Inflammatory macrophage (primary cell): ENCODE measurements around the gene TNRC6B.
"Not testable (repeated sequence)": the region's sequence is repeated elsewhere in the genome, so short reads cannot be mapped to it uniquely, and the experiment has no call there.

Experiments used
- DNase-seq, 2 donors: peaks; one replicate each; pipeline ENCODE4 v3.0.0-alpha.2; 2020 to 2022

The TNRC6B gene

GRCh38 chr22:40183603-40184002 lies 5.9 kb downstream of the TNRC6B start:
- DNase-seq, result not testable (repeated sequence)

GRCh38 chr22:40187389-40187788 lies 9.7 kb downstream of the TNRC6B start:
- no peak for DNase-seq

GRCh38 chr22:40189997-40190396 lies 12.3 kb downstream of the TNRC6B start:
- no peak for DNase-seq

- DNase-seq, result peak; percentile 24 to 51
Measured at GRCh38 chr22:40190501-40190900, 12.8 kb downstream of the TNRC6B start.

- DNase-seq, result no peak
Measured at GRCh38 chr22:40193429-40194421, 16.0 kb downstream of the TNRC6B start.

- no peak for DNase-seq
Measured at GRCh38 chr22:40194656-40195055, 16.9 kb downstream of the TNRC6B start.

GRCh38 chr22:40196628-40197360 lies 19.1 kb downstream of the TNRC6B start:
- DNase-seq, result peak in 1 of 2 donors; percentile 25

GRCh38 chr22:40197421-40197820 lies 19.7 kb downstream of the TNRC6B start:
- DNase-seq, result not testable (repeated sequence)

GRCh38 chr22:40198733-40199132 lies 21.0 kb downstream of the TNRC6B start:
- DNase-seq, result no peak

- DNase-seq, result no peak
Measured at GRCh38 chr22:40199223-40199622, 21.5 kb downstream of the TNRC6B start.

GRCh38 chr22:40199852-40200251 lies 22.1 kb downstream of the TNRC6B start:
- DNase-seq, result no peak

- no peak for DNase-seq
Measured at GRCh38 chr22:40200795-40201530, 23.2 kb downstream of the TNRC6B start.

GRCh38 chr22:40202225-40202944 lies 24.7 kb downstream of the TNRC6B start:
- no peak for DNase-seq

GRCh38 chr22:40203572-40203971 lies 25.8 kb downstream of the TNRC6B start:
- DNase-seq, result no peak

GRCh38 chr22:40204321-40205116 lies 26.8 kb downstream of the TNRC6B start:
- DNase-seq, result no peak

- no peak for DNase-seq
Measured at GRCh38 chr22:40206561-40206960, 28.8 kb downstream of the TNRC6B start.

GRCh38 chr22:40210818-40211217 lies 33.1 kb downstream of the TNRC6B start:
- peak; percentile 43 to 74 for DNase-seq

GRCh38 chr22:40211476-40212054 lies 33.8 kb downstream of the TNRC6B start:
- peak; percentile 66 to 70 for DNase-seq

- no peak for DNase-seq
Measured at GRCh38 chr22:40212121-40212520, 34.4 kb downstream of the TNRC6B start.

- DNase-seq, result peak in 1 of 2 donors; percentile 24
Measured at GRCh38 chr22:40213478-40213877, 35.8 kb downstream of the TNRC6B start.

GRCh38 chr22:40215266-40215665 lies 37.5 kb downstream of the TNRC6B start:
- peak; percentile 72 to 80 for DNase-seq
